Suprapubic skin (tissue), 4 donors: ENCODE measurements around the gene SYNE2. TPM values are rescaled to one million over a fixed set of nuclear protein-coding genes. Genes with fewer than 3 reads are reported as not detected.
A peak's percentile ranks its signal among the peaks of the same experiment; 100 is the strongest.

Experiments
- DNase-seq, 2 donors: peaks; one replicate each; pipeline ENCODE4 v3.0.0-alpha.2; 2019; ENCODE audit warnings: low spot score in 2 of 2
- H3K27ac ChIP-seq: fragments of 200-600 bp; sonication (generic); one replicate; pipeline ENCODE4 v1.5.1; 2019
- H3K27me3 ChIP-seq: fragments of 200-600 bp; sonication (generic); one replicate; pipeline ENCODE4 v1.5.1; 2019
- H3K36me3 ChIP-seq: fragments of 200-600 bp; sonication (generic); one replicate; pipeline ENCODE4 v1.5.1; 2019
- H3K4me1 ChIP-seq: fragments of 200-600 bp; sonication (generic); one replicate; pipeline ENCODE4 v1.5.1; 2019
- H3K4me3 ChIP-seq: fragments of 200-600 bp; sonication (generic); one replicate; pipeline ENCODE4 v1.5.1; 2019; ENCODE audit warnings: mild to moderate bottlenecking
- H3K9me3 ChIP-seq: fragments of 200-600 bp; sonication (generic); one replicate; pipeline ENCODE4 v1.5.1; 2019
- EP300 ChIP-seq: sonication (generic); formaldehyde crosslinking; IDR thresholded peaks from one replicate; pipeline ENCODE4 v1.6.1; 2017; ENCODE audit warnings: antibody characterized with exemption
- POLR2A ChIP-seq, 2 donors: fragments of 450-650 bp; IDR thresholded peaks; one replicate each; pipeline ENCODE4 v1.6.1; 2017; ENCODE audit warnings: antibody characterized with exemption in 2 of 2, mild to moderate bottlenecking in 2 of 2, moderate library complexity in 2 of 2
- POLR2AphosphoS5 ChIP-seq, 3 donors: sonication (generic); formaldehyde crosslinking; IDR thresholded peaks; one replicate each; pipeline ENCODE4 v1.6.1; 2017; ENCODE audit warnings: antibody characterized with exemption in 3 of 3
- WGBS: methylation state at CpG from one replicate; pipeline ENCODE4 v1.1.5; 2018; 5-methylcytosine and 5-hydroxymethylcytosine counted together
- total RNA-seq, 4 donors: library from RNA; depleted of rRNA; stranded (reverse); fragments of >200 nt; gene quantifications; one replicate each; pipeline ENCODE4 v1.1.0, GENCODE V29; 2016
- TF ChIP-seq, protein P1 (sequence below), 2 donors: fragments of 200-600 bp in 1 of 2; fragments of 450-650 bp in 1 of 2; sonication (generic) in 1 of 2; IDR thresholded peaks; one replicate each; pipeline ENCODE4 v1.5.1; 2016 to 2019; ENCODE audit warnings: antibody characterized with exemption in 2 of 2, mild to moderate bottlenecking in 1 of 2, moderate library complexity in 1 of 2

The SYNE2 gene
- total RNA-seq, 4 donors from 2014 or later, result 234 to 658 (median 244) TPM

DNA sequence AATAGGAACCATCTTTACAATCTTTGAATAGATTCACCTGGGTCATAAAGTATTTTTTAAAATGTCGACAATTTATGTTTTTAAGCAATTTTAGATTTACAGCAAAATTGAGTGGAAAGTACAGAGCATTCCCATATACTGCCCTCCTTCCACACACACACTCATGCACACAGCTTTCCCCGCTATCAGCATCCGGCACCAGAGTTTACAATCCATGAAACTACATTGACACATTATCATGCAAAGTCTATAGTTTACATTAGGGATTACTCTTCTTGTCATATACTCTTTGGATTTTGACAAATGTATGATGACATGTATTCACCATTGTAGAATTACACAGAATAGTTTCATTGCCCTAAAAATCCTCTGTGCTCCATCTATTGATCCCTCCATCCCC is 9.0 kb upstream of the SYNE2 start:
- 86% methylated on average over 3 of the region's 3 CpGs for WGBS

DNA sequence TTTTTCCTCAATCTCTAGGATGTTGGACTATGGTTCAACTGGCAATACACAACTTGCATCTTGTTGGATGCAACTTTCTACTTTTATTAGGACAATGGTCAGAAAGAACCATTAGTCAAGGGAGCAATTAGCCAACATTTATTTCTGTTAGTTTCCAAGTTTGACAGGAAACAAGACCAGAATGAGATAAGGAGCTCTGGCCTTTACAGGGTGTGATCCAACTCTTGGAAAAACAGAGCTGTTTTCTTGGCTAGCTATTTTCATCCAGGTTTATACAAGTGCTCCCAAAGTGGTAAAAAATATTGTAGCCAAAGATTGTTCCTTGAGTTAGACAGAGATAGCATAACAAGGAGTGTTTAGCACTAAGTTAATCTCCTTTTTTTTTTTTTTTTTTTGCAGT is 3.9 kb upstream of the SYNE2 start:
- TF ChIP-seq EP300 (no peak), POLR2AphosphoS5 (IDR thresholded peaks at IDR 0.05) (no peak), POLR2A (IDR thresholded peaks at IDR 0.05) (no peak)
- TF ChIP-seq, protein P1, sequence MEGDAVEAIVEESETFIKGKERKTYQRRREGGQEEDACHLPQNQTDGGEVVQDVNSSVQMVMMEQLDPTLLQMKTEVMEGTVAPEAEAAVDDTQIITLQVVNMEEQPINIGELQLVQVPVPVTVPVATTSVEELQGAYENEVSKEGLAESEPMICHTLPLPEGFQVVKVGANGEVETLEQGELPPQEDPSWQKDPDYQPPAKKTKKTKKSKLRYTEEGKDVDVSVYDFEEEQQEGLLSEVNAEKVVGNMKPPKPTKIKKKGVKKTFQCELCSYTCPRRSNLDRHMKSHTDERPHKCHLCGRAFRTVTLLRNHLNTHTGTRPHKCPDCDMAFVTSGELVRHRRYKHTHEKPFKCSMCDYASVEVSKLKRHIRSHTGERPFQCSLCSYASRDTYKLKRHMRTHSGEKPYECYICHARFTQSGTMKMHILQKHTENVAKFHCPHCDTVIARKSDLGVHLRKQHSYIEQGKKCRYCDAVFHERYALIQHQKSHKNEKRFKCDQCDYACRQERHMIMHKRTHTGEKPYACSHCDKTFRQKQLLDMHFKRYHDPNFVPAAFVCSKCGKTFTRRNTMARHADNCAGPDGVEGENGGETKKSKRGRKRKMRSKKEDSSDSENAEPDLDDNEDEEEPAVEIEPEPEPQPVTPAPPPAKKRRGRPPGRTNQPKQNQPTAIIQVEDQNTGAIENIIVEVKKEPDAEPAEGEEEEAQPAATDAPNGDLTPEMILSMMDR (IDR thresholded peaks at IDR 0.05), result no peak
- DNase-seq, result no peak
- peaks cover 7% of the 10 kb centered on the region for H3K4me1 ChIP-seq
- H3K9me3 ChIP-seq, result no peaks in the 10 kb centered on the region
- no peaks in the 10 kb centered on the region for H3K27me3 ChIP-seq
- H3K36me3 ChIP-seq, result no peaks in the 10 kb centered on the region
- H3K27ac ChIP-seq, result no peak overlapping the region
- no peak overlapping the region for H3K4me3 ChIP-seq

More for the DNA sequence above, 9.0 kb upstream of the SYNE2 start:
- no peak for DNase-seq
- Histone ChIP-seq H3K9me3 (peaks cover 6% of the 10 kb centered on the region), H3K4me1 (no peaks in the 10 kb centered on the region), H3K27ac (no peak overlapping the region), H3K27me3 (no peaks in the 10 kb centered on the region), H3K36me3 (no peaks in the 10 kb centered on the region), H3K4me3 (no peak overlapping the region)
- TF ChIP-seq EP300, result no peak
- no peak for TF ChIP-seq POLR2A (IDR thresholded peaks at IDR 0.05)
- no peak for TF ChIP-seq POLR2AphosphoS5 (IDR thresholded peaks at IDR 0.05)
- TF ChIP-seq, protein P1 (IDR thresholded peaks at IDR 0.05), result no peak

DNA sequence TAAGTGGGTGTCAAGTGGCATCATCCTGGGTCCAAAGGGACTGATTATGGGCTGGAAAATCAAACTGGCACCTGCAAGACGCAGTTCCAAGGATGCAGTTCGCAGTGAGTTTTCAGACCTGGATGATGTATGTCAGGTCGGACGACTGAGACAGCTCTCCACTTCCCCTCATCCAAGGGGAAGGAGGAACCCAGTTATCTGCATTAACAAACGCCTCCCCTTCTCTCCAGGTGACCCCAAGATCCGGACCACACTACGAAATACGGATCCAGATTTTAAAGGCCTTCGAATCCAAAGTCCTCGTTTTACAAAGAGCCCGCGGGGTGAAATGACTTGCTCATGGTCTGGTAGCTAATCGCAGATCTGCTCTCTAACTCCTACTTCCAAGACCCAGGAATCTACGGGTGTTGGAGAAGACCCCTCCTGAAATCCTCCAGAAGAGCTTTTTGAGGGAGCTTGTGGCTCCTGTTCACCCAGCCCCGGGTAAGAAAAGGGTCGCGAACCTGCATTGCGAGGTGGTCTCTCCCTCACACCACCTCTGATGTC is 460 bp upstream of the SYNE2 start:
- WGBS, result 8% methylated on average over 18 of the region's 18 CpGs
- TF ChIP-seq EP300 (no peak), POLR2AphosphoS5 (IDR thresholded peaks at IDR 0.05) (no peak), POLR2A (IDR thresholded peaks at IDR 0.05) (no peak)
- TF ChIP-seq, protein P1 (IDR thresholded peaks at IDR 0.05), result no peak
- Histone ChIP-seq H3K27ac (peak overlapping the region; percentile 97), H3K9me3 (no peaks in the 10 kb centered on the region), H3K4me1 (peaks cover 34% of the 10 kb centered on the region), H3K4me3 (peak overlapping the region; percentile 98), H3K27me3 (no peaks in the 10 kb centered on the region), H3K36me3 (no peaks in the 10 kb centered on the region)
- DNase-seq, result no peak

DNA sequence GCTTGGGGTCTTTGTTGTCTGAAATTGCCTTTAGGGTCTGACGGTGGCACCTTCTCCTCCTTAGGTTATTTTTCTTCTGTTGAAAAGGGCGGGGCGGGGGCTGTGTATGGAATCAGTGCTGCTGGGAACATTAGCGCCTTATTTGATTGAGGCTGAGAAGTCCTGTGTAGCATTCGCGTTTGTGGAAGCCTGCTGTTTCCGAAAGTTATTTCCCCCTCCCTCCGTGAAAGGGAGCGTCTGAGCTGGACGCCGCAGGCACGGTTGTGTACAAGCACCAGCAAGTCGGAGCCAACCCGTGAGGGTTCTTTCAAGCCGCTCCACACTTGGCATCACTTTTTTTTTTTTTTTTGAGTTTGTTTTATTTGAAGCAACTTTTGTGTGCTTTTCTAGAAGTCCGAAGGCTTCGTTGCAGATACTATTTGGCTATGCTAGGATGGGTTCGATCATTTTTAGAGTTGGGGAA is 1.1 kb downstream of the SYNE2 start:
- WGBS, result under 1% methylated on average over 18 of the region's 18 CpGs
- Histone ChIP-seq H3K36me3 (no peaks in the 10 kb centered on the region), H3K9me3 (no peaks in the 10 kb centered on the region), H3K4me3 (peak overlapping the region; percentile 98), H3K27ac (peak overlapping the region; percentile 97), H3K27me3 (no peaks in the 10 kb centered on the region), H3K4me1 (peaks cover 38% of the 10 kb centered on the region)
- no peak for TF ChIP-seq EP300
- TF ChIP-seq, protein P1 (IDR thresholded peaks at IDR 0.05), result no peak
- peak in 1 of 3 donors; percentile 64 for TF ChIP-seq POLR2AphosphoS5 (IDR thresholded peaks at IDR 0.05)
- no peak for TF ChIP-seq POLR2A (IDR thresholded peaks at IDR 0.05)
- peak in 1 of 2 donors; percentile 83 for DNase-seq

DNA sequence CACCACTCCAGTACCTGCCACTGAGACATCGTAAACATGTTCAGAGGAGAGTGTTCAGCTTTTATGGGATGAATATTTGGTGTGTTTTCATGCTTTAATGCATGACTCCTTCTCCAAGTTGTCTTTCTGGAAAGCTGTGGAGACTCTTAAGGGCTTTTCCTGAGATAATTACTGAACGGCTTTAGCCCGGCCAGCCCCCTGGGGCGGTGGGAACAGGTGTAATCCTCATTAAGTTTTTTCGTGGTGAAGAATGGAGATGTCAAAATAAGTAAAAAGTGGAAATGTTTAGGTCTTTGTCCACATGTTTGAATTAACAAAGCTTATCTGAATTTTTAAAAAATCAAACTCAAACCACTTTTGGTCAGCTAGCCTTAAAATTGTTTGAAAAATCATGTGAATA is 1.5 kb downstream of the SYNE2 start:
- no peak for TF ChIP-seq POLR2AphosphoS5 (IDR thresholded peaks at IDR 0.05)
- no peak for TF ChIP-seq EP300
- TF ChIP-seq POLR2A (IDR thresholded peaks at IDR 0.05), result no peak
- TF ChIP-seq, protein P1 (IDR thresholded peaks at IDR 0.05), result no peak
- no peak for DNase-seq
- H3K36me3 ChIP-seq, result no peaks in the 10 kb centered on the region
- no peaks in the 10 kb centered on the region for H3K9me3 ChIP-seq
- H3K27me3 ChIP-seq, result no peaks in the 10 kb centered on the region
- peaks cover 38% of the 10 kb centered on the region for H3K4me1 ChIP-seq
- H3K27ac ChIP-seq, result peak overlapping the region; percentile 97
- WGBS, result 7% methylated on average over 5 of the region's 5 CpGs
- H3K4me3 ChIP-seq, result peak overlapping the region; percentile 98
